Osteoblast (primary cell): ENCODE results near the gene DLGAP1. TPM values are rescaled to one million over a fixed set of nuclear protein-coding genes. Genes with fewer than 3 reads are reported as not detected.

ENCODE experiments used
- DNase-seq: peaks from one replicate; pipeline ENCODE4 v3.0.0; 2011; ENCODE audit warnings: low spot score, mixed read lengths; ENCODE audit not compliant: insufficient read length; ENCODE audit errors: missing footprints
- H2AFZ ChIP-seq: 2 replicates; pipeline ENCODE4 v1.6.0; 2011; ENCODE audit warnings: mild to moderate bottlenecking, low read length
- H3K27ac ChIP-seq: 2 replicates; pipeline ENCODE4 v1.5.1; 2011; ENCODE audit warnings: mild to moderate bottlenecking, low read depth, low read length, moderate library complexity
- H3K27me3 ChIP-seq: 2 replicates; pipeline ENCODE4 v1.6.0; 2012; ENCODE audit warnings: mild to moderate bottlenecking, control low read depth, inconsistent platforms, low read length, moderate library complexity; ENCODE audit not compliant: insufficient read depth
- H3K36me3 ChIP-seq: 2 replicates; pipeline ENCODE4 v1.5.1; 2011; ENCODE audit warnings: mild to moderate bottlenecking, low read length, control low read depth, moderate library complexity; ENCODE audit not compliant: insufficient read depth
- H3K4me1 ChIP-seq: 2 replicates; pipeline ENCODE4 v1.5.1; 2011; ENCODE audit warnings: mild to moderate bottlenecking, low read length, control low read depth, moderate library complexity; ENCODE audit not compliant: insufficient read depth
- H3K4me2 ChIP-seq: 2 replicates; pipeline ENCODE4 v1.6.0; 2011; ENCODE audit warnings: mild to moderate bottlenecking, low read length; ENCODE audit not compliant: insufficient read depth
- H3K4me3 ChIP-seq: fragments of 200-600 bp; sonication (generic); 3 replicates; pipeline ENCODE4 v1.5.1; 2012; ENCODE audit warnings: mild to moderate bottlenecking, low read length, inconsistent platforms; ENCODE audit not compliant: insufficient read depth
- H3K79me2 ChIP-seq: 2 replicates; pipeline ENCODE4 v1.6.0; 2012; ENCODE audit warnings: mild to moderate bottlenecking, low read length, control low read depth, inconsistent platforms; ENCODE audit not compliant: insufficient read depth
- H3K9me3 ChIP-seq: 2 replicates; pipeline ENCODE4 v1.5.1; 2011; ENCODE audit warnings: low read depth, low read length, control low read depth
- H4K20me1 ChIP-seq: 2 replicates; pipeline ENCODE4 v1.6.0; 2012; ENCODE audit warnings: mild to moderate bottlenecking, low read length, control low read depth; ENCODE audit not compliant: insufficient read depth
- CTCF ChIP-seq: IDR thresholded peaks from 2 replicates; pipeline ENCODE4 v1.5.1; 2011; ENCODE audit warnings: mild to moderate bottlenecking, low read depth, low read length, moderate library complexity; ENCODE audit errors: extremely low read depth
- total RNA-seq: library from RNA; depleted of rRNA; stranded (reverse); fragments of >200 nt; gene quantifications from 2 replicates; pipeline ENCODE4 v1.2.3, GENCODE V29; 2012

DLGAP1 gene
- total RNA-seq, 1 donor: not detected

- H3K4me2 ChIP-seq: no peak overlapping the region
- no peak overlapping the region for H2AFZ ChIP-seq
- no peaks in the 10 kb centered on the region for H3K9me3 ChIP-seq
- H4K20me1 ChIP-seq: no peaks in the 10 kb centered on the region
- H3K36me3 ChIP-seq: no peaks in the 10 kb centered on the region
- H3K4me3 ChIP-seq: no peak overlapping the region
- peaks cover 15% of the 10 kb centered on the region for H3K27me3 ChIP-seq
- H3K79me2 ChIP-seq: no peaks in the 10 kb centered on the region
- no peak for TF ChIP-seq CTCF
- no peaks in the 10 kb centered on the region for H3K4me1 ChIP-seq
- no peak for DNase-seq
- H3K27ac ChIP-seq: no peak overlapping the region
These were observed 732.3 kb downstream of the DLGAP1 start for GRCh38 chr18:3722649-3723433.

- H3K27me3 ChIP-seq: peaks cover 15% of the 10 kb centered on the region
- H3K27ac ChIP-seq: no peak overlapping the region
- DNase-seq: no peak
- TF ChIP-seq CTCF: no peak
- H3K4me2 ChIP-seq: no peak overlapping the region
- H3K4me1 ChIP-seq: no peaks in the 10 kb centered on the region
- H3K9me3 ChIP-seq: no peaks in the 10 kb centered on the region
- no peaks in the 10 kb centered on the region for H3K36me3 ChIP-seq
- no peak overlapping the region for H2AFZ ChIP-seq
- H3K79me2 ChIP-seq: no peaks in the 10 kb centered on the region
- H4K20me1 ChIP-seq: no peaks in the 10 kb centered on the region
- no peak overlapping the region for H3K4me3 ChIP-seq
These were observed 733.1 kb downstream of the DLGAP1 start for GRCh38 chr18:3721771-3722648.

- no peaks in the 10 kb centered on the region for H3K9me3 ChIP-seq
- no peaks in the 10 kb centered on the region for H3K36me3 ChIP-seq
- no peak for TF ChIP-seq CTCF
- no peak overlapping the region for H3K4me2 ChIP-seq
- no peak overlapping the region for H2AFZ ChIP-seq
- no peaks in the 10 kb centered on the region for H3K4me1 ChIP-seq
- no peak overlapping the region for H3K4me3 ChIP-seq
- peaks cover 15% of the 10 kb centered on the region for H3K27me3 ChIP-seq
- no peaks in the 10 kb centered on the region for H4K20me1 ChIP-seq
- no peaks in the 10 kb centered on the region for H3K79me2 ChIP-seq
- DNase-seq: no peak
- no peak overlapping the region for H3K27ac ChIP-seq
These were observed 734.1 kb downstream of the DLGAP1 start for GRCh38 chr18:3720818-3721545.

- Histone ChIP-seq H2AFZ (no peak overlapping the region), H3K4me3 (no peak overlapping the region), H3K27ac (no peak overlapping the region), H3K27me3 (peaks cover 15% of the 10 kb centered on the region), H4K20me1 (no peaks in the 10 kb centered on the region), H3K4me2 (no peak overlapping the region), H3K36me3 (no peaks in the 10 kb centered on the region), H3K4me1 (no peaks in the 10 kb centered on the region), H3K9me3 (no peaks in the 10 kb centered on the region), H3K79me2 (no peaks in the 10 kb centered on the region)
- TF ChIP-seq CTCF: no peak
- DNase-seq: peak; percentile 68
These were observed 734.9 kb downstream of the DLGAP1 start for GRCh38 chr18:3720159-3720558.
